Measurements from ENCODE around the gene AHRR. TPM values are rescaled to one million over a fixed set of nuclear protein-coding genes. Genes with fewer than 3 reads are reported as not detected.

Gene AHRR
- total and polyA plus RNA-seq, 10 of the 15 experiments (the other 5 are each of a cell fraction or from before 2014, with no cell fraction given): 0.90 to 35.2 (median 19.2) TPM

DNA sequence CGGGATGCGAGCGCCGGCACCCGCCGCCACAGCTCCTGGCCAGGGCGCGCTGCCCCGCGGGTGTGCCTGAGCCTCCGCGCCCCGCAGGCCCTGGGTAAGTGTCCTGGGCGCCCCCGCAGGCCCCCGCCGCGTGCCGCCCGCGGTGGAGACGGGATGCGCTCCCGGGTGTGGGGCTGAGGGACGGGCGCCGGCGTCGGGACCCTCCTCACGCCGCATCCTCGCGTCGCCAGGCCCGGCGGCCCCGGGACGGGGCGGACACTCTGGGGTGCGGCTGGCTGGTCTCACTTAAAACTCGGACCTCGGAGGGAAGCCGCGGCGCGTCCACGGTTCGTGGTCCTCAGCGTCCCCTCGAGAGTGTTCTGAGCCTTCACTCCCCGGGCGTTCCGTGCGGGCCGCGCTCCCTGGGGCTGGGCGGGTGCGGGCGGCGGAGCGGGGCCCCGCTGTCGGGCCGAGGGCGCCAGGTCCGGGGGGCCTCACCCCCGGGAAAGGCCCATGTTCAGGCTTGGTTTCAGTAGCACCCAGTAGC is 275 bp downstream of the AHRR start:
- peaks cover 2% of the 10 kb centered on the region; the same call in 1 of the 3 replicates for H3K9me3 ChIP-seq (replicated peaks; ENCODE audit: control insufficient read depth, insufficient read depth, low read length)
- ChIA-PET POLR2A (interaction anchor here (0.7 to 1.6 kb wide), 3 partner anchors 15 to 100 kb away, joined by 3 to 5 read pairs (median 4); no protein-coding TSS in a partner anchor), SMC1A (ENCODE audit: uncharacterized antibody, unreplicated experiment) (interaction anchor here (0.7 to 3.7 kb wide), 3 partner anchors 19 to 104 kb away, joined by 4 to 19 read pairs (median 4); no protein-coding TSS in a partner anchor), RAD21 (ENCODE audit: unreplicated experiment) (interaction anchor here (1.1 to 2.5 kb wide), 8 partner anchors 22 to 133 kb away, joined by 3 to 17 read pairs (median 5); no protein-coding TSS in a partner anchor), CTCF (interaction anchor here (1.1 to 6.6 kb wide), 9 partner anchors 13 to 124 kb away, joined by 3 to 126 read pairs (median 4); no protein-coding TSS in a partner anchor)
- no peaks in the 10 kb centered on the region for H4K20me1 ChIP-seq (ENCODE audit: control insufficient read depth, insufficient read depth)
- peak overlapping the region; percentile 64 for H3K4me2 ChIP-seq (ENCODE audit: control insufficient read depth, insufficient read depth)
- H3K27ac ChIP-seq (ENCODE audit: control insufficient read depth, insufficient read depth): peak overlapping the region; percentile 81
- 3% methylated on average over 55 of the region's 67 CpGs for WGBS (ENCODE audit: insufficient coverage, insufficient replicate concordance, low lambda C conversion rate, missing lambda C conversion rate)
- ATAC-seq (peak; percentile 5), FAIRE-seq (no peak), DNase-seq (ENCODE audit: low read depth, low spot score) (no peak)
- peaks cover 0 to 2% of the 10 kb centered on the region in 2 experiments; a peak in 1 of 4 replicates for H3K36me3 ChIP-seq (ENCODE audit: control insufficient read depth in 2 of 2, insufficient read depth in 2 of 2, low read length in 1 of 2)
- in situ Hi-C loops (cut with MboI) (no loop called here), intact Hi-C loops (cut with micrococcal nuclease; ENCODE audit: unreplicated experiment) (loop anchor here (2.0 kb wide), 2 partner anchors 51 to 71 kb away; no protein-coding TSS in a partner anchor)
- H3K4me1 ChIP-seq (ENCODE audit: control insufficient read depth, insufficient read depth, low read length): peaks cover 22% of the 10 kb centered on the region
- BruUV-seq (replicated peaks): TSS peak; percentile 77
- H2AFZ ChIP-seq (ENCODE audit: control insufficient read depth, low read depth, low read length): peak overlapping the region; percentile 71
- H3K79me2 ChIP-seq (ENCODE audit: control insufficient read depth, insufficient read depth, low read length): peaks cover 70% of the 10 kb centered on the region
- peak overlapping the region; percentile 96 for H3K4me3 ChIP-seq
- H3K9ac ChIP-seq (ENCODE audit: control insufficient read depth, insufficient read depth, low read length): peak overlapping the region; percentile 85
- no peaks in the 10 kb centered on the region for H3K27me3 ChIP-seq (replicated peaks in 1 of 2; ENCODE audit: control insufficient read depth in 2 of 2, insufficient read depth in 2 of 2, low read length in 1 of 2)
- TF ChIP-seq POLR2A (IDR thresholded peaks at IDR 0.05; ENCODE audit: low read depth, low read length) (peak; percentile 16; the same call in 1 of the 2 replicates), EZH2 (IDR thresholded peaks at IDR 0.05; ENCODE audit: borderline replicate concordance, control insufficient read depth, low read depth, low read length) (no peak), ZNF274 (IDR thresholded peaks at IDR 0.05; ENCODE audit: insufficient read depth, insufficient read length) (no peak), SMARCA5 (IDR thresholded peaks at IDR 0.05) (peak; percentile 7; the same call in 1 of the 2 replicates), SPI1 (IDR thresholded peaks at IDR 0.05; ENCODE audit: borderline replicate concordance, insufficient read depth, low read depth, low read length) (no peak), EED (IDR thresholded peaks at IDR 0.05; ENCODE audit: low read depth) (no peak), ZNF207 (IDR thresholded peaks at IDR 0.05; ENCODE audit: borderline replicate concordance) (no peak), SUPT20H (IDR thresholded peaks at IDR 0.05; ENCODE audit: borderline replicate concordance, control insufficient read depth, low read depth, low read length) (no peak), NRF1 (conservative IDR thresholded peaks at IDR 0.05; ENCODE audit: low read depth, low read length) (no peak), WRNIP1 (IDR thresholded peaks at IDR 0.05; ENCODE audit: borderline replicate concordance, low read depth, low read length) (no peak), TBL1XR1 (IDR thresholded peaks at IDR 0.05; ENCODE audit: low read depth, low read length) (no peak), CREM (IDR thresholded peaks at IDR 0.05; ENCODE audit: low read depth) (no peak), NFXL1 (IDR thresholded peaks at IDR 0.05; ENCODE audit: borderline replicate concordance) (0 out of 2 replicates have a peak, but pooled peaks have one; percentile 20), LARP7 (IDR thresholded peaks at IDR 0.05) (peak; percentile 67), GATAD2B (conservative IDR thresholded peaks at IDR 0.05; ENCODE audit: low read depth) (peak; percentile 90), MTA3 (IDR thresholded peaks at IDR 0.05; ENCODE audit: borderline replicate concordance, low read length) (no peak), ZNF24 (IDR thresholded peaks at IDR 0.05) (no peak), BMI1 (IDR thresholded peaks at IDR 0.05; ENCODE audit: borderline replicate concordance) (no peak), IKZF1 (conservative IDR thresholded peaks at IDR 0.05) (peak; percentile 94)
- TF ChIP-seq, protein P1, sequence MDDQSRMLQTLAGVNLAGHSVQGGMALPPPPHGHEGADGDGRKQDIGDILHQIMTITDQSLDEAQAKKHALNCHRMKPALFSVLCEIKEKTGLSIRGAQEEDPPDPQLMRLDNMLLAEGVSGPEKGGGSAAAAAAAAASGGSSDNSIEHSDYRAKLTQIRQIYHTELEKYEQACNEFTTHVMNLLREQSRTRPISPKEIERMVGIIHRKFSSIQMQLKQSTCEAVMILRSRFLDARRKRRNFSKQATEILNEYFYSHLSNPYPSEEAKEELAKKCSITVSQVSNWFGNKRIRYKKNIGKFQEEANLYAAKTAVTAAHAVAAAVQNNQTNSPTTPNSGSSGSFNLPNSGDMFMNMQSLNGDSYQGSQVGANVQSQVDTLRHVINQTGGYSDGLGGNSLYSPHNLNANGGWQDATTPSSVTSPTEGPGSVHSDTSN (IDR thresholded peaks at IDR 0.05; ENCODE audit: insufficient replicate concordance, low read depth, low read length): no peak
- TF ChIP-seq, protein P2, sequence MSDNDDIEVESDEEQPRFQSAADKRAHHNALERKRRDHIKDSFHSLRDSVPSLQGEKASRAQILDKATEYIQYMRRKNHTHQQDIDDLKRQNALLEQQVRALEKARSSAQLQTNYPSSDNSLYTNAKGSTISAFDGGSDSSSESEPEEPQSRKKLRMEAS (IDR thresholded peaks at IDR 0.05; ENCODE audit: low read depth, low read length): no peak
- TF ChIP-seq, protein P3, sequence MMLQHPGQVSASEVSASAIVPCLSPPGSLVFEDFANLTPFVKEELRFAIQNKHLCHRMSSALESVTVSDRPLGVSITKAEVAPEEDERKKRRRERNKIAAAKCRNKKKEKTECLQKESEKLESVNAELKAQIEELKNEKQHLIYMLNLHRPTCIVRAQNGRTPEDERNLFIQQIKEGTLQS (IDR thresholded peaks at IDR 0.05; ENCODE audit: borderline replicate concordance, extremely low read depth, low read depth, low read length): no peak

Data from GM12878 (cell line).